HepG2 (cell line): ENCODE results near the gene MAPK8IP3. TPM values are rescaled to one million over a fixed set of nuclear protein-coding genes. Genes with fewer than 3 reads are reported as not detected.

Experiments used
- AGO2 ChIP-seq: fragments of 200-400 bp; formaldehyde crosslinking; optimal IDR thresholded peaks from 2 replicates; pipeline ENCODE3; 2017; ENCODE audit warnings: mild to moderate bottlenecking, low read depth, low read length, moderate library complexity
- FOSL2 ChIP-seq: sonication (generic); formaldehyde crosslinking; IDR thresholded peaks from 2 replicates; pipeline ENCODE4 v1.4.0; 2020; ENCODE audit warnings: missing genetic modification reagents
- HIVEP1 ChIP-seq: sonication (generic); formaldehyde crosslinking; IDR thresholded peaks from 2 replicates; pipeline ENCODE4 v1.4.0; 2020; ENCODE audit warnings: mild to moderate bottlenecking, missing genetic modification reagents
- HNF4A ChIP-seq: sonication (generic); formaldehyde crosslinking; IDR thresholded peaks from 2 replicates; pipeline ENCODE4 v1.4.0; 2020; ENCODE audit warnings: missing genetic modification reagents
- HNF4G ChIP-seq, 2 experiments: sonication (generic) in 1 of 2; formaldehyde crosslinking in 1 of 2; IDR thresholded peaks; 2 replicates each; pipeline versions ENCODE4 v1.4.0 to v1.6.1; 2011 to 2020; ENCODE audit warnings: borderline replicate concordance in 2 of 2, low read depth in 2 of 2, mild to moderate bottlenecking in 2 of 2, low read length in 1 of 2, missing genetic modification reagents in 1 of 2, moderate library complexity in 1 of 2
- ISX ChIP-seq: sonication (generic); formaldehyde crosslinking; conservative IDR thresholded peaks from 2 replicates; pipeline ENCODE4 v1.5.0; 2020; ENCODE audit warnings: missing genetic modification reagents
- KLF11 ChIP-seq: IDR thresholded peaks from 2 replicates; pipeline ENCODE4 v1.6.1; 2016; ENCODE audit warnings: missing compliant biosample characterization
- MTA3 ChIP-seq: sonication (generic); formaldehyde crosslinking; IDR thresholded peaks from 2 replicates; pipeline ENCODE4 v1.4.0; 2020; ENCODE audit warnings: missing genetic modification reagents
- NR2C2 ChIP-seq: sonication (generic); formaldehyde crosslinking; IDR thresholded peaks from 2 replicates; pipeline ENCODE4 v1.4.0; 2020; ENCODE audit warnings: missing genetic modification reagents, mild to moderate bottlenecking, moderate library complexity, borderline replicate concordance
- PHF20 ChIP-seq: sonication (generic); formaldehyde crosslinking; IDR thresholded peaks from 2 replicates; pipeline ENCODE4 v1.5.0; 2020; ENCODE audit warnings: mild to moderate bottlenecking, missing genetic modification reagents
- PTBP1 ChIP-seq: fragments of 200-400 bp; formaldehyde crosslinking; IDR thresholded peaks from 2 replicates; pipeline ENCODE4 v1.6.1; 2018; ENCODE audit warnings: low read length, low read depth; ENCODE audit not compliant: poor library complexity, severe bottlenecking
- SMAD9 ChIP-seq: sonication (generic); formaldehyde crosslinking; IDR thresholded peaks from 2 replicates; pipeline ENCODE4 v1.5.1; 2020; ENCODE audit warnings: mild to moderate bottlenecking, missing genetic modification reagents
- SMARCE1 ChIP-seq: fragments of 450-650 bp; IDR thresholded peaks from 2 replicates; pipeline ENCODE4 v1.6.1; 2017; ENCODE audit warnings: borderline replicate concordance
- SOX6 ChIP-seq, 2 experiments: fragments of 450-650 bp in 1 of 2; sonication (generic) in 1 of 2; formaldehyde crosslinking in 1 of 2; IDR thresholded peaks; 2 replicates each; pipeline versions ENCODE4 v1.4.0 to v1.6.1; 2017 to 2020; ENCODE audit warnings: antibody characterized with exemption in 1 of 2, mild to moderate bottlenecking in 1 of 2, missing genetic modification reagents in 1 of 2
- ZNF124 ChIP-seq: sonication (generic); formaldehyde crosslinking; IDR thresholded peaks from 2 replicates; pipeline ENCODE4 v1.4.0; 2020; ENCODE audit warnings: missing genetic modification reagents
- ZNF232 ChIP-seq: sonication (generic); formaldehyde crosslinking; IDR thresholded peaks from 2 replicates; pipeline ENCODE4 v1.4.0; 2020; ENCODE audit warnings: missing genetic modification reagents, borderline replicate concordance
- ZNF557 ChIP-seq: sonication (generic); formaldehyde crosslinking; IDR thresholded peaks from 2 replicates; pipeline ENCODE4 v1.4.0; 2020; ENCODE audit warnings: missing genetic modification reagents
- ZNF629 ChIP-seq: sonication (generic); formaldehyde crosslinking; conservative IDR thresholded peaks from 2 replicates; pipeline ENCODE4 v1.5.0; 2020; ENCODE audit warnings: missing genetic modification reagents
- ZNF747 ChIP-seq: sonication (generic); formaldehyde crosslinking; IDR thresholded peaks from 2 replicates; pipeline ENCODE4 v1.8.1; 2023; ENCODE audit warnings: missing genetic modification reagents, mild to moderate bottlenecking, borderline replicate concordance
- polyA plus RNA-seq, 8 experiments: library from polyadenylated mRNA; depleted of rRNA in 3 of 8; stranded (reverse) in 7 of 8; unstranded in 1 of 8; fragments of >200 nt; fragmentation: Illumina TruSeq in 4 of 8; extraction: Trizol in 4 of 8; gene quantifications; 2 replicates each; pipeline versions ENCODE4 v1.2.1 to v1.2.3, GENCODE V29; 2011 to 2016; ENCODE audit warnings: low read depth in 4 of 8, missing spikeins in 1 of 8, mixed read lengths in 1 of 8; ENCODE audit not compliant: insufficient read depth in 1 of 8
- total RNA-seq, 5 experiments: library from RNA; depleted of rRNA; stranded (reverse); fragments of >200 nt; fragmentation: Illumina TruSeq; extraction: Trizol; gene quantifications; 2 replicates each; pipeline ENCODE4 v1.2.3, GENCODE V29; 2016; ENCODE audit warnings: low read depth in 1 of 5
- TF ChIP-seq, protein P1 (sequence below): IDR thresholded peaks from 2 replicates; pipeline ENCODE4 v1.6.1; 2016; ENCODE audit warnings: low read depth, control low read depth
- TF ChIP-seq, protein P2 (sequence below): sonication (generic); formaldehyde crosslinking; IDR thresholded peaks from 2 replicates; pipeline ENCODE4 v1.5.1; 2020; ENCODE audit warnings: mild to moderate bottlenecking, missing genetic modification reagents, borderline replicate concordance

MAPK8IP3 gene
- total and polyA plus RNA-seq, 2 of the 13 experiments (the other 11 are each of a cell fraction or from before 2014, with no cell fraction given), result 25.1 to 41.7 TPM

DNA sequence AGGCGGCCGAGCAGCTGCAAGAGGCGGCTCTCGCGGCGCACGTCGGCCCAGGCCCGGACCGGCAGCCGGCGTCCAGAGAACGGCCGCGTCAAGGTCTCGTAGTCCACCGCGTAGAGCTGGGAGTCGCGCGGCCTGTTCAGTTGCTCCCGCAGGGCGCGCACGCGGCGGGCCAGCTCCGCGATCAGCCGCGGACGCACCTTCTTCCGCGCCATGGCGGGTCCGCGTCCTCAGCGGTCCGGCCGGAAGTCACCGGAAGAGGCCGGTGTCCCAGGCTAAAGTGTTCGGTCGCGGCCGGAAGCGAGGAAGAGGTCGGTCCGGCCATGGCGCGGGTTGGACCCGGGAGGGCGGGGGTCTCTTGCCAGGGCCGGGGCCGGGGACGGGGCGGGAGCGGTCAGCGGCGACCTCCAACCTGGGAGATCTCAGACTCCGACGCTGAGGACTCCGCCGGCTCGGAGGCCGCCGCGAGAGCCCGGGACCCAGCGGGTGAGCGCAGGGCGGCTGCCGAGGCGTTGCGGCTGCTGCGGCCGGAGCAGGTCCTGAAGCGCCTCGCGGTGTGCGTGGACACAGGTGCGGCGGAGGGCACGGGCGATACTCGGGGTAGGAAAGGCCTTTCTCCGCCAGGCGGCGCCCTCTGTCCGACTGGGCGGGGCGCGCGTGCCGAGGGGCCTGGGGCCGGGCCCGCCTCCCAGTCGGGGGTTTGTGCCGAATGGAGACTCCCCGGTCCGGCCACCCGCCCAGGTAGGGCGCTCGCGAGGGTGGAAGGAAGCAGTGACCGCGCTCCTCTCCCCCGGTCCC lies 67.1 kb downstream of the MAPK8IP3 start, which contains the start of gene MRPS34 (continued):
- TF ChIP-seq, protein P1, sequence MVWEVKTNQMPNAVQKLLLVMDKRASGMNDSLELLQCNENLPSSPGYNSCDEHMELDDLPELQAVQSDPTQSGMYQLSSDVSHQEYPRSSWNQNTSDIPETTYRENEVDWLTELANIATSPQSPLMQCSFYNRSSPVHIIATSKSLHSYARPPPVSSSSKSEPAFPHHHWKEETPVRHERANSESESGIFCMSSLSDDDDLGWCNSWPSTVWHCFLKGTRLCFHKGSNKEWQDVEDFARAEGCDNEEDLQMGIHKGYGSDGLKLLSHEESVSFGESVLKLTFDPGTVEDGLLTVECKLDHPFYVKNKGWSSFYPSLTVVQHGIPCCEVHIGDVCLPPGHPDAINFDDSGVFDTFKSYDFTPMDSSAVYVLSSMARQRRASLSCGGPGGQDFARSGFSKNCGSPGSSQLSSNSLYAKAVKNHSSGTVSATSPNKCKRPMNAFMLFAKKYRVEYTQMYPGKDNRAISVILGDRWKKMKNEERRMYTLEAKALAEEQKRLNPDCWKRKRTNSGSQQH (CRISPR knock-in tag), result peak; percentile 89; the same call in 1 of the 2 replicates
- TF ChIP-seq ZNF629 (CRISPR knock-in tag), result peak; percentile 68
- peak; percentile 57; the same call in 1 of the 2 replicates for TF ChIP-seq ZNF124 (CRISPR knock-in tag)
- TF ChIP-seq PTBP1, result no peak
- peak; percentile 87 for TF ChIP-seq AGO2
- peak; percentile 78 for TF ChIP-seq ZNF232 (CRISPR knock-in tag)
- TF ChIP-seq, protein P2, sequence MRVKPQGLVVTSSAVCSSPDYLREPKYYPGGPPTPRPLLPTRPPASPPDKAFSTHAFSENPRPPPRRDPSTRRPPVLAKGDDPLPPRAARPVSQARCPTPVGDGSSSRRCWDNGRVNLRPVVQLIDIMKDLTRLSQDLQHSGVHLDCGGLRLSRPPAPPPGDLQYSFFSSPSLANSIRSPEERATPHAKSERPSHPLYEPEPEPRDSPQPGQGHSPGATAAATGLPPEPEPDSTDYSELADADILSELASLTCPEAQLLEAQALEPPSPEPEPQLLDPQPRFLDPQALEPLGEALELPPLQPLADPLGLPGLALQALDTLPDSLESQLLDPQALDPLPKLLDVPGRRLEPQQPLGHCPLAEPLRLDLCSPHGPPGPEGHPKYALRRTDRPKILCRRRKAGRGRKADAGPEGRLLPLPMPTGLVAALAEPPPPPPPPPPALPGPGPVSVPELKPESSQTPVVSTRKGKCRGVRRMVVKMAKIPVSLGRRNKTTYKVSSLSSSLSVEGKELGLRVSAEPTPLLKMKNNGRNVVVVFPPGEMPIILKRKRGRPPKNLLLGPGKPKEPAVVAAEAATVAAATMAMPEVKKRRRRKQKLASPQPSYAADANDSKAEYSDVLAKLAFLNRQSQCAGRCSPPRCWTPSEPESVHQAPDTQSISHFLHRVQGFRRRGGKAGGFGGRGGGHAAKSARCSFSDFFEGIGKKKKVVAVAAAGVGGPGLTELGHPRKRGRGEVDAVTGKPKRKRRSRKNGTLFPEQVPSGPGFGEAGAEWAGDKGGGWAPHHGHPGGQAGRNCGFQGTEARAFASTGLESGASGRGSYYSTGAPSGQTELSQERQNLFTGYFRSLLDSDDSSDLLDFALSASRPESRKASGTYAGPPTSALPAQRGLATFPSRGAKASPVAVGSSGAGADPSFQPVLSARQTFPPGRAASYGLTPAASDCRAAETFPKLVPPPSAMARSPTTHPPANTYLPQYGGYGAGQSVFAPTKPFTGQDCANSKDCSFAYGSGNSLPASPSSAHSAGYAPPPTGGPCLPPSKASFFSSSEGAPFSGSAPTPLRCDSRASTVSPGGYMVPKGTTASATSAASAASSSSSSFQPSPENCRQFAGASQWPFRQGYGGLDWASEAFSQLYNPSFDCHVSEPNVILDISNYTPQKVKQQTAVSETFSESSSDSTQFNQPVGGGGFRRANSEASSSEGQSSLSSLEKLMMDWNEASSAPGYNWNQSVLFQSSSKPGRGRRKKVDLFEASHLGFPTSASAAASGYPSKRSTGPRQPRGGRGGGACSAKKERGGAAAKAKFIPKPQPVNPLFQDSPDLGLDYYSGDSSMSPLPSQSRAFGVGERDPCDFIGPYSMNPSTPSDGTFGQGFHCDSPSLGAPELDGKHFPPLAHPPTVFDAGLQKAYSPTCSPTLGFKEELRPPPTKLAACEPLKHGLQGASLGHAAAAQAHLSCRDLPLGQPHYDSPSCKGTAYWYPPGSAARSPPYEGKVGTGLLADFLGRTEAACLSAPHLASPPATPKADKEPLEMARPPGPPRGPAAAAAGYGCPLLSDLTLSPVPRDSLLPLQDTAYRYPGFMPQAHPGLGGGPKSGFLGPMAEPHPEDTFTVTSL, result no peak
- TF ChIP-seq SOX6 (IDR thresholded peaks at IDR 0.05), result no peak
- peak; percentile 8; the same call in 1 of the 2 replicates for TF ChIP-seq SOX6 (CRISPR knock-in tag; IDR thresholded peaks at IDR 0.05)
- TF ChIP-seq HNF4A (CRISPR knock-in tag), result peak; percentile 46
- TF ChIP-seq MTA3, result no peak
- TF ChIP-seq KLF11 (CRISPR knock-in tag), result peak; percentile 28; the same call in 1 of the 2 replicates
- TF ChIP-seq PHF20, result peak; percentile 95
- TF ChIP-seq ISX (CRISPR knock-in tag), result no peak; the same call in 1 of the 2 replicates
- no peak for TF ChIP-seq SMAD9 (CRISPR knock-in tag)
- TF ChIP-seq HIVEP1, result 0 out of 2 replicates have a peak, but pooled peaks have one; percentile 12
- TF ChIP-seq SMARCE1, result no peak
- TF ChIP-seq ZNF557 (CRISPR knock-in tag), result peak; percentile 67; the same call in 1 of the 2 replicates
- TF ChIP-seq NR2C2 (CRISPR knock-in tag), result peak; percentile 87
- TF ChIP-seq FOSL2 (CRISPR knock-in tag), result peak; percentile 51; the same call in 1 of the 2 replicates
- TF ChIP-seq ZNF747, result peak; percentile 63
- peak; percentile 15; the same call in 1 of the 2 replicates for TF ChIP-seq HNF4G (IDR thresholded peaks at IDR 0.05; ENCODE audit: borderline replicate concordance, low read depth, low read length)
- 0 out of 2 replicates have a peak, but pooled peaks have one; percentile 35 for TF ChIP-seq HNF4G (CRISPR knock-in tag; IDR thresholded peaks at IDR 0.05; ENCODE audit: borderline replicate concordance, low read depth)
